ENCODE data around the gene ADAM30.

ADAM30 gene

DNA sequence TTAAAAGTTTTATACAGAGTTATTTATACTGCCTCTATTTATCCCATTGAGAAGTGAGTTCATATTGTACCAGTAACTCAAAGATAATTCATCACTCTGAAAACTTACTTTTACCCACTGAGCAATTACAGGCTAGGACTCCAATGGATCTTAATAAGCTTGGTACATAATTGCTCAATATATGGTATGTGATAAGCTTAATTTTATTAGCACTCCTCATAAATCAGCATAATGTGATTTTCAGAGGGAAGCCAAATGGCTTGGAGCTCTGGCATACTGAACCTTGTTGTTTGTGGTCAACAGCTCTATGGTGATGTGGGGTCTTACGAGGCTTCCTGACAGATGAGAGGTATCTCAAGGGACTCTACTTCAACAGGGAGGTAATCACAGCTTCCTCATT lies 26.3 kb downstream of the ADAM30 start:
- TF ChIP-seq, protein P1, sequence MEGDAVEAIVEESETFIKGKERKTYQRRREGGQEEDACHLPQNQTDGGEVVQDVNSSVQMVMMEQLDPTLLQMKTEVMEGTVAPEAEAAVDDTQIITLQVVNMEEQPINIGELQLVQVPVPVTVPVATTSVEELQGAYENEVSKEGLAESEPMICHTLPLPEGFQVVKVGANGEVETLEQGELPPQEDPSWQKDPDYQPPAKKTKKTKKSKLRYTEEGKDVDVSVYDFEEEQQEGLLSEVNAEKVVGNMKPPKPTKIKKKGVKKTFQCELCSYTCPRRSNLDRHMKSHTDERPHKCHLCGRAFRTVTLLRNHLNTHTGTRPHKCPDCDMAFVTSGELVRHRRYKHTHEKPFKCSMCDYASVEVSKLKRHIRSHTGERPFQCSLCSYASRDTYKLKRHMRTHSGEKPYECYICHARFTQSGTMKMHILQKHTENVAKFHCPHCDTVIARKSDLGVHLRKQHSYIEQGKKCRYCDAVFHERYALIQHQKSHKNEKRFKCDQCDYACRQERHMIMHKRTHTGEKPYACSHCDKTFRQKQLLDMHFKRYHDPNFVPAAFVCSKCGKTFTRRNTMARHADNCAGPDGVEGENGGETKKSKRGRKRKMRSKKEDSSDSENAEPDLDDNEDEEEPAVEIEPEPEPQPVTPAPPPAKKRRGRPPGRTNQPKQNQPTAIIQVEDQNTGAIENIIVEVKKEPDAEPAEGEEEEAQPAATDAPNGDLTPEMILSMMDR (IDR thresholded peaks at IDR 0.05; ENCODE audit: low read depth, low read length, missing control alignments): no peak
- H3K4me3 ChIP-seq (ENCODE audit: low read depth, low read length): no peak overlapping the region
- DNase-seq (ENCODE audit: low read depth): no peak
- in situ Hi-C loops (cut with HindIII; ENCODE audit: low sequenced_read_pairs): loop anchor here (25.0 kb wide), 1 partner anchor 92 kb away; no protein-coding TSS in a partner anchor

DNA sequence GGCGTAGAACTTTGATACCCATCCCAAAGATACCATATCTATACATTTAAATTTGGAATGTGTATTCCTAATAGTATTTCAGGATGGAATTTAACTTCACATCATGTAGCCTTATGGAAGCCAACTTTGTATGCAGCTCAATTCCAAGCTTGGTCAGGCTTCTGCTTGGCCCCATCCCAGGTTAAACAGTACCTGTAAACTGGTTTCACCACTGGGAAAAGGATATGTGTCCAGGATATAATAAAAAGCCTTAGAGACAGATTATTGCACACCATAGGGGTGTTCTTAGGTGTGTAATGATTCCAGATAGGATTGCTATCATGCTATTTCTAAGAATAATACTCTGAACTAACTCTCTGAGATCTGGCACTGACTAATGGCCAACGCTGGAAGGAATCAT lies 28.1 kb downstream of the ADAM30 start:
- in situ Hi-C loops (cut with HindIII; ENCODE audit: low sequenced_read_pairs): loop anchor here (25.0 kb wide), 1 partner anchor 94 kb away; no protein-coding TSS in a partner anchor
- no peak overlapping the region for H3K4me3 ChIP-seq (ENCODE audit: low read depth, low read length)
- TF ChIP-seq, protein P1 (IDR thresholded peaks at IDR 0.05; ENCODE audit: low read depth, low read length, missing control alignments): no peak
- DNase-seq (ENCODE audit: low read depth): no peak

DNA sequence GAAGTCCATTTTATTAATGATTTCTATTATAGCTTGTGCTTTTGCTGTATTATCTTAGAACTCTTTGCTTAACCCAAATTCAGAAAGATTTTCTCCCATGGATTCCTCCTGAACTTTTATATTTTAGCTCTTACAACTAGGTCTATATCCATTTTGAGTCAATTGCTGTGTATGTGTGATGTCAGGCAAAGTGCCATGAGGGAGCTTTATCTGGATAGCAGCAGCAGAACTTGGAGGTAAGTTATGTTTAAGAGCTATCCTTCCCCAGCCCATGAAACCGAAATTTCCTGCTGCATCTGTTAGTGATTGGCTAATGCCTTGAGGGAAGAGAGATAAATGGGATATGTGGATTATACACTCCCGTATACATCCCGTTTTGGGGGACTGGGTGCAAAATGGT lies 29.9 kb downstream of the ADAM30 start:
- no peak for DNase-seq (ENCODE audit: low read depth)
- TF ChIP-seq, protein P1 (IDR thresholded peaks at IDR 0.05; ENCODE audit: low read depth, low read length, missing control alignments): no peak
- no peak overlapping the region for H3K4me3 ChIP-seq (ENCODE audit: low read depth, low read length)
- in situ Hi-C loops (cut with HindIII; ENCODE audit: low sequenced_read_pairs): loop anchor here (25.0 kb wide), 1 partner anchor 96 kb away; no protein-coding TSS in a partner anchor

DNA sequence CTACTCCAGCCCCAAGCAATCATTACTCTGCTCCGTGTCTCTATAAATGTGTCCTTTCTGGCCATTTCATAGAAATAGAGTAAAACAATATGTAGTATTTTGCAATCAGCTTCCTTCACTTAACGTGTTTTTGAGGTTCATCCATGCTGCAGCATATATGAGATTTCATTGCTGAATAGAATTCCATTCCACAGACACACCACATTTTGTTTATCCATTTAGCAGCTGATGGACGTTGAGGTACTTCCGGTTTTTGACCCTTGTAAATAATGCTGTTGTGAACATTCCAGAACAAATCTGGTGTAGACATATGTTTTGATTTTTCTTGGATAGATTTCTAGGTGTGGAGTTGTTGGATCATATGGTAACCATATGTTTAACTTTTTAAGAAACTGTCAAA lies 30.7 kb downstream of the ADAM30 start:
- DNase-seq (ENCODE audit: low read depth): no peak
- H3K4me3 ChIP-seq (ENCODE audit: low read depth, low read length): no peak overlapping the region
- TF ChIP-seq, protein P1 (IDR thresholded peaks at IDR 0.05; ENCODE audit: low read depth, low read length, missing control alignments): no peak
- in situ Hi-C loops (cut with HindIII; ENCODE audit: low sequenced_read_pairs): loop anchor here (25.0 kb wide), 1 partner anchor 97 kb away; no protein-coding TSS in a partner anchor

DNA sequence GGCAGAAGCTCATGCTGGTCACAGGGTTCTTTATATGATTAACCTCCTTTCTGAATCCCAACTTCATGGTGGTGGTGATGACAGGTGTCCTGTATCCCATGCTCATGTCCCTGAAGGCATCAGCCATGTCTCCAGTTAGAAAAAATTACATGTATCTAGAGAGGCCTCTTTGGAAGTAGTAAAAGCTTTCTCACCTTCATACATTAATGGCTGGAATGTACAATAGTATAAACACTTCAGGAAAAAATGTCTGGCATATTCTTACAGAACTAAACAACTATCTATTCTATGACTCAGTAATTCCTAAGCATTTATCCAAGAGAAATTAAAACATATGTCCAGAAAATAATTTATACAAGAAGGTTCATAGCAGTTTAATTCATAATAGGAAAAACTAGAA lies 34.0 kb downstream of the ADAM30 start:
- no peak overlapping the region for H3K4me3 ChIP-seq (ENCODE audit: low read depth, low read length)
- TF ChIP-seq, protein P1 (IDR thresholded peaks at IDR 0.05; ENCODE audit: low read depth, low read length, missing control alignments): no peak
- in situ Hi-C loops (cut with HindIII; ENCODE audit: low sequenced_read_pairs): loop anchor here (25.0 kb wide), 1 partner anchor 100 kb away; no protein-coding TSS in a partner anchor
- DNase-seq (ENCODE audit: low read depth): no peak

DNA sequence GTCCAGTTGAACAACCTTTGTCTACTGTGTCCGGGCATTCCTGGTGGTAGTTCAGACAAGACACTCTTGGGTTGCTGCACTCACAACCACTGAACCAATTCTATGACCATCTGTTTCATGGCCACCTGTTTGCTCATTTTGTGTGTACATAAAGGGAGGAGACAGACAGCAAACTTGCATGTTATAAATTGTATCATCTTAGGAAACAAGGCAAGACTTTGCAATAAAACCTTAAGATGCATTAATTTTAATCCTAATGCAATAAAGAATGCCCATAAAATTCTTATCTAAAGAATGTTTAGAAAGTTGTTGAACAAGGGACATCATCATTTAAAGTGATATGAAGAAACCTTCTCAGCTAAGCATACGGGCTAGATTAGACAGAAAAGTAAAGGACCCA lies 34.8 kb downstream of the ADAM30 start:
- in situ Hi-C loops (cut with HindIII; ENCODE audit: low sequenced_read_pairs): loop anchor here (25.0 kb wide), 1 partner anchor 101 kb away; no protein-coding TSS in a partner anchor
- TF ChIP-seq, protein P1 (IDR thresholded peaks at IDR 0.05; ENCODE audit: low read depth, low read length, missing control alignments): no peak
- no peak for DNase-seq (ENCODE audit: low read depth)
- H3K4me3 ChIP-seq (ENCODE audit: low read depth, low read length): no peak overlapping the region
